MV-4-11 (cell line): ENCODE data around the gene SLC7A11.
"Not testable (repeated sequence)": the region's sequence is repeated elsewhere in the genome, so short reads cannot be mapped to it uniquely, and the experiment has no call there.

ENCODE experiments used
- DNase-seq: peaks from one replicate; lab custom pipeline; 2025; lab: John Stamatoyannopoulos, UW

Gene SLC7A11

GRCh38 chr4:138242834-138243156 lies 646 bp upstream of the SLC7A11 start:
- no peak for DNase-seq

DNA sequence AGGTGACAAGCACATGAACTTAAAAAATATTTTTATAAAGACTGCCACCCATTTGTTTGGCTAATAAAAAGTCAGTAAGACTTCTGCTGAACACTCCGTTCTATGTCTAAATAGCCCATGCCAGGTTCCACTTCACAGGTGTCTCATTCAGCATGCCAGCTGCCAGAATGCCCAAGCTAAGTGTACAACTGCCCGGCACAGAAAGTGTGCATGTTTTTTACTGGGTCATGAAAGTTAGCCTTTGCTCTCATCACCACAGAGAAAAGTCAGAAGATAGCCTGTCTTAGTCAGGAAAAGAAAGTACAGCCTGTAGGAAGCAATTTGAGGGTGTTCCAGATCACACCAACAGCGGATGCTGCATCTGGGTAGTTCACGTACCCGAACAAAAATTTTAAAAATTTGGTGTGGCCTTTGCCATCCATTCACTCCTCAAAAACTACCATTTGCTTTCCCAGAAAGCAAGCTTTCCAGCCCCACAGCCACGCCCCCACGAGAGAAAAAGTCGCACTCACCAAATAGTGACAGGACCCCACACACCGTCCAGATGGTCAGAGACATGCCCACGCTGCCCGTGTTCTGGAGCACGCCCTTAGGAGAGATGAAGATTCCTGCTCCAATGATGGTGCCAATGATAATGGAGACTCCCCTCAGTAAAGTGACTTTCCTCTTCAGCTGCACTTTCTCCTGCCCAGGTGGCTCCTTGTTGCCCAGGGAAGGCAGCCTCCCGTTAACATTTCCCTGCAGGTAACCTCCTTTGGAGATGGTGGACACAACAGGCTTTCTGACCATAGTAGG lies 671 bp downstream of the SLC7A11 start:
- no peak for DNase-seq

- DNase-seq = no peak
Observed at GRCh38 chr4:138239491-138239890, 2.7 kb downstream of the SLC7A11 start.

DNA sequence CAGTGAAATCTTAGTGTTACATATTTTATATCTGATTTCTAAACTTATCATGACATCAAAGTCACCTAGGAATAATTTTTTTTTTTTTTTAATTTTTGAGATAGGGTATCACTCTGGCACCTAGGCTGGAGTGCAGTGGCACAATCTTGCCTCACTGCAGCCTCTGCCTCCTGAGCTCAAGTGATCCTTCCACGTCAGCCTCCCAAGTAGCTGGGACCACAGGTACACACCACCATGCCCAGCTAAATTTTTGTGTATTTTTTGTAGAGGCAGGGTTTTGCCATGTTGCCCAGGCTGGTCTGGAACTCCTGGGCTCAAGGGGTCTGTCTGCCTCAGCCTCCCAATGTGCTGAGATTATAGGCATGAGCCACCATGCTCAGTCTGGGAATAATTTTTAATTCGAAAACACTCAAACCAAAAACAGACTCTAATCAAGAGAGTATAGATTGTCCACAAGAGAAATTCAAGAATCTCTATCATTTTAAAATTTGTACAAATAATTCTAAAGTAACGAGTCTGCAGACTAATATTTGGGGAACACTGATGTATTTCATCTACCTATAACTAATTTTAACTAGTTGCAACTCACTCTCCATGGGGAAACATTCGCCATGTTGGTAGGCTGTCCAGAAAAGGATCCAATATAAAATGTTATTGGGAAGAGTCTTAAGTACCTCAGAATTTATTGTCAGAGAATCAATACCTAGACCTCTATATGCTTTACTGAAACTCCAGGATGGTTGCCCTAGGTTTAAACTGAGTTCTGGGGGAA lies 3.4 kb downstream of the SLC7A11 start:
- no peak for DNase-seq

DNA sequence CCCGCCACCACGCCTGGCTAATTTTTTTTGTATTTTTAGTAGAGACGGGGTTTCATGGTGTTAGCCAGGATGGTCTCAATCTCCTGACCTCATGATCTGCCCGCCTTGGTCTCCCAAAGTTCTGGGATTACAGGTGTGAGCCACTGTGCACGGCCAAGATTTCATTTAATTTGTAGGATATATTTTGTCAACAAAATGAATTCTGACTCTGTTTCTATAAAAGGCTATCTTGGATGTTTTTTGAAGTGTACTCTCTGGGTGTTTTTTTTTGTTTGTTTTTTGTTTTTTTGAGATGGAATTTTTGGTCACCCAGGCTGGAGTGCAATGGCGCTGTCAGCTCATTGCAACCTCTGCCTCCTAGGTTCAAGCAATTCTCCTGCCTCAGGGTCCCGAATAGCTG lies 5.0 kb downstream of the SLC7A11 start:
- DNase-seq = not testable (repeated sequence)

DNA sequence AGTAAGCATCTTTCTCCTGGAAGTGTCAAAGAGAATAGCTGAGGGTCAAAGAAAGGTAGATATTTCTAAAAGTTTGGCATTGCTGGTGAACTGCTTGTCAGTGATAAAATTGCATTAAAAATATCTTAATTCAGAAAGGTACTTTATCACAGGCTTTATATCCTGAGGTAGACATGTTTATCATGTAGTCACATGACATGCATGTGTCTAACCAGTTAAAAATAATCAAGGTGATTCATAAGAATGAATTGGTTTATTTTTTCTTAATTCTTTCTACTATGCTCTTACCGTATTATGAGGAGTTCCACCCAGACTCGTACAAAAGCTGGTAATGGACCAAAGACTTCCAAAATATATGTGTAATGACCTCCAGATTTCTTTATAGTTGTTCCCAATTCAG lies 6.1 kb downstream of the SLC7A11 start:
- DNase-seq = no peak

GRCh38 chr4:138235419-138235952 lies 6.7 kb downstream of the SLC7A11 start:
- DNase-seq = peak; percentile 42

DNA sequence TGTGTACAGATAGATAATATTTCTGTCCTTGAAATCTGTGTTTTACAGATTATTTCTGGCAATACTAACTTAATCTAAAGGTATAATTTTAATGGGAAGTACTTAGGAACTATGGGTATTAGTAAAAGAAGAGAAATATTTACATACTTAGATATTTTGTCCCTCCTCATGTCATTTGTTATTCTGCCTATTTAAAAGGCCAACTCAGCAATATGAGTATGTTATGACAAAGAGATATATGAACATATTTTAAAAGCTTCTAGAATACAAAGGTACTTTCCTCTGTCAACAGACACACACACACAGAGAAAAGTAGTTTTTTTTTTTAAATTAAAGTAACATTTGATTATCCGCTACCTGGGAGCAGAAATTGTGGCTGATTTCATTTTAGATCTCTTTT lies 7.9 kb downstream of the SLC7A11 start:
- no peak for DNase-seq

DNA sequence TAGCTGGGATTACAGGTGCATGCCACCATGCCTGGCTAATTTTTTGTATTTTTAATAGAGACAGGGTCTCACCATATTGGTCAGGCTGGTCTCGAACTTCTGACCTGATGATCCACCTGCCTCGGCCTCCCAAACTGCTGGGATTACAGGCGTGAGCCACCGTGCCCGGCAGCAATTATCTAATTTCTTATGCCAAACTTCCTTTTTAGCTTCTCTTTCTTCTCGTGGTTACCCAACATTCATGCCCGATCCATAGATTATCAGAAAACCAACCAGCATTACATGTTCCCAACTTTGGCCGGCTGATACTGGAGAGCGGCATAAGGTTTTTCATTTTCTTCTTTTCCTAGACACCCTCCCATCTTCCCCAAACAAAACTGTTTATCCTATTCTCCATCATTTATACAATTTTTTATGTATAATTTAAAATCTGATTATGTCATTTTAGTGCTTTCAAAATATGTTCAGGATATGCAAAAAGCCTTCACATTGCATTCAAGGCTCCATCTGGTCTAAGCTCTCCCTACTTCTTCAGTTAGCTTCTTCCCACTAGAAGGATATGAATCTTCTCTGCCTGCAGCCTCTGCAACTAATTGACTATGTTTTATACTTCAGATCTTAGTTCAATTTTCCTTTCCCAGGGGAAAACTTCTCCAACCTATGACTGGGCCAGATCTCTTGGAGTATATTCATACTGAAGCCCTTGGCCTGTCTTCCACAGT lies 8.7 kb downstream of the SLC7A11 start:
- DNase-seq = no peak

DNA sequence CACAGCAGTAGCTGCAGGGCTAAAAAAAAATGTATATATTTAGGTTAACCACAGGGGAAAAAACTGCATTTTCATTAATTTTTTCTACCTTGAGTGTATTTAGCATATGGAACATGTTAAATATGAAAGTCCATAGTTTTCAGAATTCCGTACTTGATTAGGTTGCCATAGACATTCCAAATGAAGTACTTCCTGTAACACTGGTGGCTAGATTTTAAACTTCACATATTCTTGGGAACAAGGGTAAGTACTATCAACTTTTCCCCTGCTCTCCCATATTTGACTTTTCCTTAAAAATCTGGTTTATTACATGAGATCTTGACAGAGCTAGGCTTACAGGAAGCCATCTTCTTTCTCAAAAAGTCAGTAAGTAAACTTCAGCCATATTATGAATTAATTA lies 9.8 kb downstream of the SLC7A11 start:
- DNase-seq = no peak

GRCh38 chr4:138230048-138230447 lies 12.1 kb downstream of the SLC7A11 start:
- DNase-seq = no peak

GRCh38 chr4:138229160-138229559 lies 13.0 kb downstream of the SLC7A11 start:
- DNase-seq = no peak

DNA sequence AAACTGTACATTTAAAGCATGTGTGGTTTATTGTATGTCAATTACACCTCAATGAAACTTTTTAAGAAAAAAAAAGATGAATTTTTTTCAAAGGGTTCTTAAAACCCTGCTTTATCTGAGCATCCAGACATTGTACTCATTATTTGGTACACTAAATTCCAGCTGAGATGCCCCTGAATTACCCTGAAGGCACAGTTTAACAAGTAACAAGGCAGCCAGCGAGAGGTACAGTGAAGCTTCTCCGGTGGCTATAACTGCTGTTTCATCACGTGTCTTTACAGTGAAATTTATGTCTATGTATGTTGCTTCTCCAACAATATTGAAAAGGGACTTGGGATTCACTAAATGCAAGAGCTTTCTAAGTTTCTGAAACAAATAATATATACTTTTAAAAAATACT lies 15.8 kb downstream of the SLC7A11 start:
- no peak for DNase-seq

DNA sequence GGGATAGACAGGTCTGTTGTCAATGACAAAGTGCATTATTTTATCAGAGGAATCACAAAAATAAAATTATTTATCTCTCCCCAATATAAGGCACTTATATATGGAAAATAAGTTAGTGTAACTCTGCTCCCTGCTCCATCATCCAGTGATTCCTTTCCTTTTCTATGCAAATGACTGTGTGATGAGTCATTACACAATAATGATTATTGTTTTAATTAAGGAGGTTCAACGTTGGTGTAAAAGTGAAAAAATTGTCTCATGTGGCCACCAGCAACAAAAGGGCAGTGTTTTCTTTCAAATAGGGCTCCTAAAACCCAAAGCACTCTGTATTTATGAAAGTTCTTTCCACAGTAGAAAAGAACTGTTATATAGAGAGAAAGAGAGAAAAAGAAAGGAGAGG lies 16.7 kb downstream of the SLC7A11 start:
- DNase-seq = no peak

- DNase-seq = no peak
Observed at GRCh38 chr4:138224614-138225013, 17.5 kb downstream of the SLC7A11 start.

DNA sequence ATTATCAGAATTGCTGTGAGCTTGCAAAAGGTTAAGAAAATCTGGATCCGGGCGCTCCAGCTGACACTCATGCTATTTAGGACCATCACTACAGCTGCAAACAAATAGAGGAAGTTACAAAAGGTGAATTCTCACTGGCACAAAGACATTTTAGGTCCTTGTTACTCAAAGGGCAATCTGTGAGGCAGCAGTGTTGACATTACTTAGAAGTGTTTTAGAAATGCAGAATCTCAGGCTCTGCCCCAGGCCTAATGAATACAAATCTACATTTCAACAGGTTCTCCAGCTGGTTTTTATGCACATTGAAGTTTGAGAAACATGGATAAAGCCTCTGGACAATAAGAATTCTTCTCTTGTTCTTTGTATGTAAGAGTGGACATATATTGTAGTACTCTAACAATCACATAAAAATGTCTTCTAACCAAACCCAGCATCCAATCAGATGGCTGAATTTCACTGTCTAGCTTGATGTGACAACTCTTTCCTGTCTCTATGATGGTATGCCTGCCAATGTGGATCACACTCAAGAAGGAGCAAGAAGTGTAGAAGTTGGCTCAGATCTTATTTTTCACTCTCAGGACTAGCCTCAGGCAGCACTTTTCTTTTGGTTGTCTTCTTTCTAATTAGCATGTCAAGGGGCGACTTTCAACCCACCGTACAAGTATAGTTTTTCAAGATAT lies 18.8 kb downstream of the SLC7A11 start:
- peak; percentile 43 for DNase-seq

- no peak for DNase-seq
Observed at GRCh38 chr4:138222046-138222445, 20.1 kb downstream of the SLC7A11 start.

DNA sequence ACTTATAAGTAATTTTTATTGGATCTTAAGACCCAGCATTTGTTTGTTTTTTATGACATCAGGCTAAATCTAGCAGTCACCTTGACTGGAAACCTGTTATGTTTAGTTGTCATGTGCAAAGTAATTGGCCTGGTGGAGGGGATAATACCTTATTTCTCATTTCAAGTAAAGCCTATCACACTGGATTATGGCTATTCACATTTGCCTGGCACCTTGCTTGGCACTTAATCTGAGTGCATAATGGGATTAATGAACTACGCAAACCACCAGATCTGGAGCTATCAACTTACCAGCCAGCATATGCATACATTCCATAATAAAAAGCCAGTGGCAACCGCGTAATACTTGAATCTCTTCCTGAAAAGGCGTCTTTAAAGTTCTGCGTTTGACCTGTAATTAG lies 23.2 kb downstream of the SLC7A11 start:
- DNase-seq = no peak

DNA sequence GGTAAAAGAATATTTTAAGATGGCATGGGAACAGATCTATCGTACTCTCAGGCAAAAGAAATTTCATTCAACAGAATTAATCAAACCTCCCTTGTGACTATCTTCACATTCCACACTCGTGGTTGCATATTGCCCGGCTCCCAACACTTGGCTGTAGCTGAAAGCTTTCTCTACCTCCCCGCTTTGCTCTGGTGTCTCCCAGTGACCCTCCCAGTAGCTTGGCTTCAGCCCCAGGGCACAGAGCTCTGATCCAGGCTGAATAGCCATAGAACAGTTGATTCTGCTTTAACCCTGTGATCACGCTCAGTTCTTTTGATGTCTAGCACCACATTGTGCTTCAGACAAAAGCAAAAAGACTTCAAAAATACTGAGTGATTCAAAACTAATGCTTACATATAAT lies 24.6 kb downstream of the SLC7A11 start:
- DNase-seq = no peak

DNA sequence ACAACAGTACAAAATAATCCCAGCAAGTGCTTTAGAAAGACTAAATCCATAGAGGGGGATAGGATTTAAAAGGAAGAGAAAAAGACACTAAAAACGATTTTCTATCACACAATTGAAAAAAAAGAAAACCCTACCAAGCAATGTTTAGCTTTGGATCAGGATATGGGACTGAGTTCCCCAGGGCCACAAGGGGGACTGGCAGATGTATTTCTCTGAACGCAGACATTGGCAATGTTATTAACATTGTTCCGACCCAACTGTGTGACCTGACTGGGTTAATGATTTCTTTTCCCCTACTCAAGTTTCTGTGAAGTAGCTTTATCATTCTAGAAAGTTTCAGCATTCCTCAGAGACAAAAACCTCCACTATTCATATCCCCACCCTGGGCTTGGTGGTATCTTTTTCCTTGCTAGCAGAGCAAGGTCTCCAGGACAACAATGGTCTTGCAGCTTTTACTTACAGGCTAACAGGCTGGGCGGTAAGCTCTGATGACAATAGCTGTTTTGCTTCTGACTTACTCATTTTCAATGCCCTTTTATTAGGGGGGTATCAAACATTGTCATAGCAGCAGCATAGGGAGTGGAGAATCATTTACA lies 25.8 kb downstream of the SLC7A11 start:
- no peak for DNase-seq

DNA sequence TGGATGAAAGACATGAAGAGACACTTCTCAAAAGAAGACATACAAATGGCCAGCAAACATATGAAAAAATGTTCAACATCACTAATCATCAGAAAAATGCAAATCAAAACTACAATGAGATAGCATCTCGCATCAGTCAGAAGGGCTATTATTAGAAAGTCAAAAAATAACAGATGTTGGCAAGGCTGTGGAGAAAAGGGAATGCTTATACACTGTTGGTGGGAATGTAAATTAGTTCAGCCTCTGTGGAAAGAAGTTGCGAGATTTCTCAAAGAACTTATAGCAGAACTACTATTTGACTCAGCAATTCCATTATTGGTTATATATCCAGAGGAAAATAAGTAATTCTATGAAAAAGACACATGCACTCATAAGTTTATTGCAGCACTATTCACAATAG lies 31.6 kb downstream of the SLC7A11 start:
- DNase-seq = not testable (repeated sequence)

DNA sequence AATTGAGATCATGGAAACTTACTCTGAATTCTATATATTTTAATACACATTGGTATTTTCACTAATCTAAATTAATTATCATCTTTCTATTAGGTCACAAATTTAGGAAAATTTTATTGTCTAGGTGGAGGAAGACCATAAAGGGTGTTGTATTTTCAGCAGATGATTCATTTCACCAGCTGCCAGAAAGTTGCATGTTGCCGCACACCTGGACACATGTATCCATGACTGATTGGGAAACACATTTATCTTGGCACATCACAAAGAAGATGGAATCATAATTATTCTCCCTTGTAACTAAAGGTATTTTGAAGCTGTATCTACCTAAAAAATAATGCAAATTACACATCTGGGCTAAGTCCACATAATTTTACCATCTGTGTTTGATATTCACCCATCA lies 33.1 kb downstream of the SLC7A11 start:
- no peak for DNase-seq
